ENCODE results near the gene CHIT1.

DNA sequence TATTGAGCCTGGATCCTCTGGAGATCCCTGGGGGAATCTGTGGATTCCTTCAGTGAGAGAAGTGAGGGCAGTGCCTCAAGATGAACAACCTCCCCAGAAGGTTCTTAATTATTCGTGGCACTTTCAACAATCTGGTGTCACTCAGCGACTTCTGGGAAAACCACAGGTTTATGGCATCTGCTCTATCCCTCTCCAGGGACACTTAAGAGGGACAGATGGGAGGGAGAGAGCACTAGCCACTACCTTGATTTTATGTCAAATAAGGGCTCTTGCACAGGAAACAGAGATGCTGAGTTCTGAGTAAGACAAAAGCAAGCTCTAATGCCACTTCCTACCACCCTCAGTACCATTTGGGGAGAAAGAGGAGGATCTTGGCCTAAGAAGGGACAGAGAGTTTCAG lies 21.7 kb downstream of the CHIT1 start:
- no peak for TF ChIP-seq CTCF (IDR thresholded peaks at IDR 0.05; ENCODE audit: control extremely low read depth in 1 of 3, insufficient read depth in 1 of 3, low read depth in 1 of 3, low read length in 3 of 3)
- TF ChIP-seq SP2 (IDR thresholded peaks at IDR 0.05; ENCODE audit: low read length), result no peak
- no peak for TF ChIP-seq EP300 (IDR thresholded peaks at IDR 0.05; ENCODE audit: borderline replicate concordance in 1 of 2, low read depth in 2 of 2, low read length in 2 of 2)
- TF ChIP-seq TAF1 (IDR thresholded peaks at IDR 0.05; ENCODE audit: low read depth, low read length), result no peak
- TF ChIP-seq POLR2A (IDR thresholded peaks at IDR 0.05; ENCODE audit: control extremely low read depth in 1 of 2, low read depth in 2 of 2, low read length in 2 of 2), result no peak
- no peak for TF ChIP-seq RAD21 (IDR thresholded peaks at IDR 0.05 in 1 of 2, conservative IDR thresholded peaks at IDR 0.05 in 1 of 2; ENCODE audit: low read depth in 2 of 2, low read length in 2 of 2)
- TF ChIP-seq POLR2AphosphoS5 (IDR thresholded peaks at IDR 0.05; ENCODE audit: low read depth, low read length), result no peak
- no peak for TF ChIP-seq USF2 (IDR thresholded peaks at IDR 0.05; ENCODE audit: low read length)
- TF ChIP-seq, protein P1, sequence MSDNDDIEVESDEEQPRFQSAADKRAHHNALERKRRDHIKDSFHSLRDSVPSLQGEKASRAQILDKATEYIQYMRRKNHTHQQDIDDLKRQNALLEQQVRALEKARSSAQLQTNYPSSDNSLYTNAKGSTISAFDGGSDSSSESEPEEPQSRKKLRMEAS (IDR thresholded peaks at IDR 0.05), result no peak

All from H1 (cell line).